PC-9 (cell line): Measurements from ENCODE around the gene CAPZA1. TPM values are rescaled to one million over a fixed set of nuclear protein-coding genes. Genes with fewer than 3 reads are reported as not detected.

ENCODE experiments used
- BruUV-seq: library from RNA; stranded (reverse); fragments of 400-500 nt; replicated peaks from 2 replicates; lab custom pipeline; 2021; lab: Mats Ljungman, UMichigan
- CTCF ChIA-PET: fragments of 300-600 bp; sonication (Branson Sonifier 250); formaldehyde crosslinking; loops from one replicate; lab custom pipeline; 2022; ENCODE audit warnings: antibody characterized with exemption; lab: Charles Lee
- POLR2A ChIA-PET: fragments of 300-600 bp; sonication (Branson Sonifier 250); formaldehyde crosslinking; loops from one replicate; lab custom pipeline; 2022; ENCODE audit warnings: antibody characterized with exemption; ENCODE audit not compliant: unreplicated experiment; lab: Charles Lee
- DNase-seq, 2 experiments: peaks; one replicate each; pipeline versions ENCODE4 v3.0.0 to v3.0.0-alpha.2; 2015 to 2022; ENCODE audit warnings: mixed read lengths in 1 of 2
- H2AFZ ChIP-seq: fragments of 200-600 bp; sonication (generic); 2 replicates; pipeline ENCODE4 v1.8.1; 2017; ENCODE audit warnings: antibody characterized with exemption
- H3F3A ChIP-seq: fragments of 200-600 bp; sonication (generic); 2 replicates; pipeline ENCODE4 v1.8.1; 2017; ENCODE audit warnings: antibody characterized with exemption, mild to moderate bottlenecking, low read depth; ENCODE audit not compliant: insufficient read depth
- H3K27ac ChIP-seq: fragments of 200-600 bp; sonication (generic); 2 replicates; pipeline ENCODE4 v1.6.1; 2016; ENCODE audit warnings: mixed run types
- H3K27me3 ChIP-seq: fragments of 200-600 bp; sonication (generic); 2 replicates; pipeline ENCODE4 v1.6.1; 2016; ENCODE audit warnings: low read depth, mixed run types; ENCODE audit not compliant: insufficient read depth
- H3K36me3 ChIP-seq: fragments of 200-600 bp; sonication (generic); 2 replicates; pipeline ENCODE4 v1.6.1; 2016; ENCODE audit warnings: low read depth, mixed run types
- H3K4me1 ChIP-seq: fragments of 200-600 bp; sonication (generic); replicated peaks from 2 replicates; pipeline ENCODE4 v1.6.1; 2016; ENCODE audit warnings: mixed run types; ENCODE audit not compliant: insufficient read depth
- H3K4me2 ChIP-seq: fragments of 200-600 bp; sonication (generic); 2 replicates; pipeline ENCODE4 v1.6.1; 2017; ENCODE audit warnings: mixed run types
- H3K4me3 ChIP-seq: fragments of 200-600 bp; sonication (generic); 2 replicates; pipeline ENCODE4 v1.6.1; 2016; ENCODE audit warnings: mixed run types
- H3K79me2 ChIP-seq: fragments of 200-600 bp; sonication (generic); 2 replicates; pipeline ENCODE4 v1.6.1; 2017; ENCODE audit warnings: low read depth, mixed run types
- H3K9me2 ChIP-seq: fragments of 200-600 bp; sonication (generic); 2 replicates; pipeline ENCODE4 v1.8.1; 2017; ENCODE audit warnings: mild to moderate bottlenecking; ENCODE audit not compliant: insufficient read depth
- H3K9me3 ChIP-seq: fragments of 200-600 bp; sonication (generic); 2 replicates; pipeline ENCODE4 v1.8.1; 2016; ENCODE audit warnings: low read depth; ENCODE audit not compliant: insufficient read depth
- H4K20me1 ChIP-seq: fragments of 200-600 bp; sonication (generic); 2 replicates; pipeline ENCODE4 v1.8.1; 2017; ENCODE audit not compliant: insufficient read depth
- EZH2 ChIP-seq: fragments of 200-600 bp; sonication (generic); IDR thresholded peaks from 2 replicates; pipeline ENCODE4 v1.8.0; 2017; ENCODE audit warnings: antibody characterized with exemption, low read depth
- intact Hi-C: fragments of 100-400 bp; cut with micrococcal nuclease; formaldehyde crosslinking; loops from one replicate; pipeline ENCODE4 v1.10.0; 2022; ENCODE audit not compliant: unreplicated experiment
- total RNA-seq: library from RNA; stranded (reverse); gene quantifications from 2 replicates; pipeline ENCODE4 v1.2.3, GENCODE V29; 2021
- TF ChIP-seq, protein P1 (sequence below): fragments of 200-600 bp; sonication (generic); conservative IDR thresholded peaks from 2 replicates; pipeline ENCODE4 v1.6.1; 2017; ENCODE audit warnings: mixed run types, antibody characterized with exemption, mild to moderate bottlenecking, moderate library complexity

Gene CAPZA1
- total RNA-seq, 1 experiment from 2014 or later, result 145 TPM

DNA sequence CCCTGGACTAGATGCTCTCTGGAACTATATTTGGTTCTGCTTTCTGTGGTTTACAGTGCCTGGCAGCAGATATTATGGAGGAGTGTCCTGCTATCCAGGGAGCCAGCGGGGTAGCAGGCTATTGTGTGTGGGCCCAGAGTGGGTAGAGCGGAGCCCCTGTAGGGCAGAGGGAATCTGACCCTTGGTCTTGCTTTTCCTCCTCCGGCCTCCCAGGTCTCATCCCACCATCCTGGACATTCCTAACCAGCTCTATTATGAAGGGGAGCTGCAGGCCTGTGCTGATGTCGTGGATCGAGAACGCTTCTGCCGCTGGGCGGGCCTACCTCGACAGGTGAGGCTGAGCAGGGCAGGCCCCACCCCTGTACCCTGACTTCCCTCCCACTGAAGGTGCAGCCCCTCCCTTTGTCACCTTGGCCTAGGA lies 78.2 kb downstream of the CAPZA1 start:
- Histone ChIP-seq H3K9me3 (no peaks in the 10 kb centered on the region), H2AFZ (no peak overlapping the region), H3K4me3 (no peak overlapping the region), H4K20me1 (no peaks in the 10 kb centered on the region), H3K4me1 (peaks cover 47% of the 10 kb centered on the region), H3K9me2 (no peaks in the 10 kb centered on the region), H3F3A (peaks cover 40% of the 10 kb centered on the region), H3K4me2 (no peak overlapping the region), H3K27ac (no peak overlapping the region), H3K27me3 (no peaks in the 10 kb centered on the region), H3K36me3 (peaks cover 26% of the 10 kb centered on the region), H3K79me2 (peaks cover 14% of the 10 kb centered on the region; the same call in 1 of the 2 replicates)
- no TSS peak for BruUV-seq
- CTCF ChIA-PET, result no interaction called here
- TF ChIP-seq, protein P1, sequence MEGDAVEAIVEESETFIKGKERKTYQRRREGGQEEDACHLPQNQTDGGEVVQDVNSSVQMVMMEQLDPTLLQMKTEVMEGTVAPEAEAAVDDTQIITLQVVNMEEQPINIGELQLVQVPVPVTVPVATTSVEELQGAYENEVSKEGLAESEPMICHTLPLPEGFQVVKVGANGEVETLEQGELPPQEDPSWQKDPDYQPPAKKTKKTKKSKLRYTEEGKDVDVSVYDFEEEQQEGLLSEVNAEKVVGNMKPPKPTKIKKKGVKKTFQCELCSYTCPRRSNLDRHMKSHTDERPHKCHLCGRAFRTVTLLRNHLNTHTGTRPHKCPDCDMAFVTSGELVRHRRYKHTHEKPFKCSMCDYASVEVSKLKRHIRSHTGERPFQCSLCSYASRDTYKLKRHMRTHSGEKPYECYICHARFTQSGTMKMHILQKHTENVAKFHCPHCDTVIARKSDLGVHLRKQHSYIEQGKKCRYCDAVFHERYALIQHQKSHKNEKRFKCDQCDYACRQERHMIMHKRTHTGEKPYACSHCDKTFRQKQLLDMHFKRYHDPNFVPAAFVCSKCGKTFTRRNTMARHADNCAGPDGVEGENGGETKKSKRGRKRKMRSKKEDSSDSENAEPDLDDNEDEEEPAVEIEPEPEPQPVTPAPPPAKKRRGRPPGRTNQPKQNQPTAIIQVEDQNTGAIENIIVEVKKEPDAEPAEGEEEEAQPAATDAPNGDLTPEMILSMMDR, result no peak
- no peak for TF ChIP-seq EZH2
- DNase-seq, result no peak
- intact Hi-C loops, result no loop called here
- POLR2A ChIA-PET, result no interaction called here

DNA sequence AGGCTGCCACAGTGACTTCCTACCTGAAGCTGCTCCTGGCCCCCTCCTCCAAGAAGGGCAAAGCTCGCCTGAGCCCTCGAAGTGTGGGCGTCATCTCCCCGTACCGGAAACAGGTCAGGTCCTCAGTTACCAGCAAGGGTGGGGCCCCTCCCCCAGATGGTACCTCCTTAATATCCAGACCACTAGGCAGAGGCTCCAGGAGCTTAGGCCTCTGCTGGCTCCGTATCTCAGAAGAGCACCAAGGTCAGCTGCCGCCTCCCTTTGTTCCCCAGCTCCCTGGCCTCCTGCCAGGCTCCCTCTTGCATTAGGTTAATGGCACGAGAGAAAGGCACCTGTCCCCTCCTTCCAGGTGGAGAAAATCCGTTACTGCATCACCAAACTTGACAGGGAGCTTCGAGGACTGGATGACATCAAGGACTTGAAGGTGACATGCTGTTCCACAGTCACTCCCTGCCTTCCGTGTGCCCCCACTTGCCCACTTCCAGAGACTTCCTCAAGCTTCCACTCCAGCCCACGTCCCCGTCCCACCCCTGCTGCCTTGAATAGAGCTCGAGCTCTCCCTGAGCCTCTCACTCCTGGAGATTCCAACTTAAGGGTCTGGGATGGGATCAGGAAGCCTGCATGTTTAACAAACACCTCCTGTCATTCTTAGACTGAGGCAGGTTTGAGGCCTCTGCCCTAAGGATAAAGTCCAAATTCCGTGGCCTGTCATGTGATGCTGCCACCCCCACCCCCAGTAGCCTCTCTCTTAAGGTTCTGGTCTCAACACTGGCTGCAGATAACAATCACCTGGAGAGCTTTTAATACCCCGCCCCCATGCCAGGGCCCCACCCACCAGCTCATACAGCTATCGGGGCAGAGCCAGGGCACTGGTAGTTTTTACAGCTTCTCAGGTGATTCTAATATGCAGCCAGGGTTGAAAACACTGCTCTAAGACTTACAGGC lies 79.0 kb downstream of the CAPZA1 start:
- no peaks in the 10 kb centered on the region for H4K20me1 ChIP-seq
- DNase-seq, result peak; percentile 60 to 79
- H3K27me3 ChIP-seq, result no peaks in the 10 kb centered on the region
- H2AFZ ChIP-seq, result no peak overlapping the region
- ChIA-PET POLR2A (interaction anchor here (0.6 to 0.7 kb wide), 2 partner anchors 25 to 233 kb away, joined by 14 to 26 read pairs; no protein-coding TSS in a partner anchor), CTCF (interaction anchor here (0.7 kb wide), 1 partner anchor 374 kb away, joined by 3 read pairs; no protein-coding TSS in a partner anchor)
- intact Hi-C loops, result no loop called here
- no TSS peak for BruUV-seq
- H3F3A ChIP-seq, result peaks cover 41% of the 10 kb centered on the region
- H3K9me2 ChIP-seq, result no peaks in the 10 kb centered on the region
- peaks cover 27% of the 10 kb centered on the region for H3K36me3 ChIP-seq
- no peaks in the 10 kb centered on the region for H3K9me3 ChIP-seq
- H3K79me2 ChIP-seq, result peaks cover 22% of the 10 kb centered on the region
- no peak for TF ChIP-seq EZH2
- TF ChIP-seq, protein P1, result no peak
- H3K27ac ChIP-seq, result peak overlapping the region; percentile 14; the same call in 1 of the 2 replicates
- H3K4me1 ChIP-seq, result peaks cover 55% of the 10 kb centered on the region
- H3K4me2 ChIP-seq, result no peak overlapping the region
- no peak overlapping the region for H3K4me3 ChIP-seq

DNA sequence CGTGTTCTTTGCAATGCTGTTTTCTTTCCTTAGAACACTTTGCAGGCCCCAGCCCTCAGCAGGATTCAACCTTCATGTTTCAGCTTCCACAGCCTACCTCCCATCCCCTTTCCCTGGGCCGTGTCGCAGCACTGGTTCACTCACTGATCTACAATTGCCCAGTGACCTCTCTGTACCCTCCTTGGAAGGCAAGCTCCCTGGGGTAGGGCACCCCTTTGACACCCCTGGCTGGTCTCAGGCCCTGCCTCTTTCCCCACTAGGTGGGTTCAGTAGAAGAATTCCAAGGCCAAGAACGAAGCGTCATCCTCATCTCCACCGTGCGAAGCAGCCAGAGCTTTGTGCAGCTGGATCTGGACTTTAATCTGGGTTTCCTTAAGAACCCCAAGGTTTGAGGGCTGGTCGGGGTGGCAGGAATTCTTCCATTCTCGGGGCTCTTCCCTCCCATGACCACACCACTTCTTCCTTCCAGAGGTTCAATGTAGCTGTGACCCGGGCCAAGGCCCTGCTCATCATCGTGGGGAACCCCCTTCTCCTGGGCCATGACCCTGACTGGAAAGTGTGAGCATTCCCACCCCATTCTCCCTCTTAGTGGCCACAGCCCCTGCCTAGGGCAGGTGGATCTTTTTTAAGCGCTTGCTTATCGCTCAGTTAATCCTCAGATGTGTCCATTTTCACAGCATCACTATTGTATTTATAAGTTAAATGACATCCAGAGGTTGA lies 80.0 kb downstream of the CAPZA1 start:
- Histone ChIP-seq H3K36me3 (peaks cover 27% of the 10 kb centered on the region), H3K27me3 (no peaks in the 10 kb centered on the region), H3K9me3 (no peaks in the 10 kb centered on the region), H3K4me3 (no peak overlapping the region), H2AFZ (no peak overlapping the region), H4K20me1 (no peaks in the 10 kb centered on the region), H3K79me2 (peaks cover 31% of the 10 kb centered on the region), H3K27ac (peak overlapping the region; percentile 49), H3K4me2 (peak overlapping the region; percentile 64; the same call in 1 of the 2 replicates), H3K4me1 (peaks cover 65% of the 10 kb centered on the region), H3F3A (peaks cover 50% of the 10 kb centered on the region), H3K9me2 (no peaks in the 10 kb centered on the region)
- ChIA-PET POLR2A (interaction anchor here (0.6 to 0.7 kb wide), 3 partner anchors 26 to 515 kb away, joined by 3 to 26 read pairs (median 14); no protein-coding TSS in a partner anchor), CTCF (interaction anchor here (0.7 kb wide), 2 partner anchors 146 to 373 kb away, joined by 3 read pairs; no protein-coding TSS in a partner anchor)
- no TSS peak for BruUV-seq
- DNase-seq, result no peak
- intact Hi-C loops, result loop anchor here (10.0 kb wide), 1 partner anchor 235 kb away; no protein-coding TSS in a partner anchor
- TF ChIP-seq EZH2, result no peak
